ENCODE measurements around the gene KRTAP10-6.
"Not testable (repeated sequence)": the region's sequence is repeated elsewhere in the genome, so short reads cannot be mapped to it uniquely, and the experiment has no call there.

The KRTAP10-6 gene

DNA sequence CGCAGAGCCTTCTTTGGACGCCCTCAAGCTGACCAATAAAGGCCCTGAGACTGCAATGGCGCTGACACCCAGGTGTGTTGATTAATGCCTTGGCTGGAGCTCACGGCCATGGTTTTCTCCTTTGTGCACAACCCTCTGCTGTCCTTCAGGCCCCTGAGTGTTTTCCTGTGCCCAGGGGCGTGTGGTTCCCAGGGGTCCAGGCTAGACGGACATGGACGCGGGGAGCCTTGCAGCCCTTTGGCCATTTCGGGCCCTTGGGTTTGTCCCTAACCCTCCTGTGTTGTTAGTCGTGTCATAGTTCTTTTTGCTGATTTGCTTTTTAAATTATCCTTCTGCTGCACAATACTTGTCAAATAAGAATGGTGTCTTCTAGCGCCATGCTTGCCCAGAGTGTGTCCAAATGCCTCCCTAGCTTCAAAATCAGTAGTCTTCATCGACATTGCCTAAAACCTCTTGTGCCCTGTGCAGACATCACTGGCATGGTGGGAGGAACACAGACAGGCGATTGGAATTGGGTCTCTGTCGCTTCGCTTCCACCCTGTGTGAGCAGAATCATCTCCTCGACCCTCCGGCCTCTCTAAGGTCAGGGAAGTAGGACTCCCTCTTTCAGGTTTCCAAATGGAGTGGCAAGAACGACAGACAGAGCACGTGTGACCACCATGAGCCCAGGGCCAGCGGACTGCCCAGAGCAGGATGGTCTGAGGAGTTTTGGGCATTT, 16.8 kb downstream of the KRTAP10-6 start:
- Histone ChIP-seq H3K36me3 (ENCODE audit: insufficient read depth, low read length) (no peaks in the 10 kb centered on the region), H3K27me3 (ENCODE audit: insufficient read depth, low read length) (peaks cover 6% of the 10 kb centered on the region), H3K4me3 (ENCODE audit: low read length) (no peak overlapping the region), H3K4me1 (ENCODE audit: insufficient read depth, low read length) (no peaks in the 10 kb centered on the region), H3K9me3 (ENCODE audit: low read length) (peaks cover 7% of the 10 kb centered on the region), H2AFZ (ENCODE audit: low read depth, low read length) (no peak overlapping the region)

- H3K27me3 ChIP-seq (ENCODE audit: insufficient read depth, low read length) = peaks cover 6% of the 10 kb centered on the region
- H2AFZ ChIP-seq (ENCODE audit: low read depth, low read length) = no peak overlapping the region
- H3K36me3 ChIP-seq (ENCODE audit: insufficient read depth, low read length) = no peaks in the 10 kb centered on the region
- no peak overlapping the region for H3K4me3 ChIP-seq (ENCODE audit: low read length)
- no peaks in the 10 kb centered on the region for H3K4me1 ChIP-seq (ENCODE audit: insufficient read depth, low read length)
- H3K9me3 ChIP-seq (ENCODE audit: low read length) = peaks cover 7% of the 10 kb centered on the region
Observed at GRCh38 chr21:44574457-44575306, 17.6 kb downstream of the KRTAP10-6 start.

GRCh38 chr21:44573630-44574456, 18.5 kb downstream of the KRTAP10-6 start, which contains the start of gene KRTAP10-4:
KRTAP10-4 (plus strand) TSS chr21:44573729; CDS start chr21:44573759, 30 bp downstream.
- not testable (repeated sequence) for H3K27me3 ChIP-seq (ENCODE audit: insufficient read depth, low read length); H3K4me1 ChIP-seq (ENCODE audit: insufficient read depth, low read length); H3K4me3 ChIP-seq (ENCODE audit: low read length); H3K36me3 ChIP-seq (ENCODE audit: insufficient read depth, low read length); H3K9me3 ChIP-seq (ENCODE audit: low read length); H2AFZ ChIP-seq (ENCODE audit: low read depth, low read length)

DNA sequence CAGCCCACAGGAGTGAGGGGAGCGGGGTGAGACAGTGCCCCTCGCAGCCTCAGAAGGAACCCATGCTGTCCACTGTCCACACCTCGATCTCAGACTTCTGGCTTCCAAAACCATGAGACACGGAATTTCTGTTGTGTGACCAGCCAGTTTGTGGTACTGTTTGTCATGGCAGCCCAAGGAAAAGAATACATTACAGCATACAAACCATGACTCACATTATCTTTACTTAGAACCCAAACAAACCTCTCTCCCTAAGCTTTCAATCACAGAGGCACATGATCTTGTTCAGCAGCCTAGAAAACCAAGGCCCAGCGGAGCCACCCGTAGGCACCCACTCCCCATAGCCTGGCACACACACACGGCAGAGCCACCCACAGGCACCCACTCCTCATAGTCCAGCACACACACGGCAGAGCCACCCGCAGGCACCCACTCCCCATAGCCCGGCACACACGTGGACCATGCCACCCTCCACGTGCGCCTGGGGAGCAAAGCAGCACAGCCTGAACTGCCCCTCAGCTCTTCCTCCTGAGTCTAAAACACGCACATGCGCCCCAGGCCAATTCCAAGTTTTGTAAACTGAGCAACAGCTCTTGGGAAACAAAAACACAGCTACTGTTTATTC, 19.2 kb downstream of the KRTAP10-6 start:
- no peak overlapping the region for H2AFZ ChIP-seq (ENCODE audit: low read depth, low read length)
- no peaks in the 10 kb centered on the region for H3K4me1 ChIP-seq (ENCODE audit: insufficient read depth, low read length)
- peaks cover 7% of the 10 kb centered on the region for H3K9me3 ChIP-seq (ENCODE audit: low read length)
- H3K36me3 ChIP-seq (ENCODE audit: insufficient read depth, low read length) = no peaks in the 10 kb centered on the region
- H3K27me3 ChIP-seq (ENCODE audit: insufficient read depth, low read length) = peaks cover 8% of the 10 kb centered on the region
- no peak overlapping the region for H3K4me3 ChIP-seq (ENCODE audit: low read length)

DNA sequence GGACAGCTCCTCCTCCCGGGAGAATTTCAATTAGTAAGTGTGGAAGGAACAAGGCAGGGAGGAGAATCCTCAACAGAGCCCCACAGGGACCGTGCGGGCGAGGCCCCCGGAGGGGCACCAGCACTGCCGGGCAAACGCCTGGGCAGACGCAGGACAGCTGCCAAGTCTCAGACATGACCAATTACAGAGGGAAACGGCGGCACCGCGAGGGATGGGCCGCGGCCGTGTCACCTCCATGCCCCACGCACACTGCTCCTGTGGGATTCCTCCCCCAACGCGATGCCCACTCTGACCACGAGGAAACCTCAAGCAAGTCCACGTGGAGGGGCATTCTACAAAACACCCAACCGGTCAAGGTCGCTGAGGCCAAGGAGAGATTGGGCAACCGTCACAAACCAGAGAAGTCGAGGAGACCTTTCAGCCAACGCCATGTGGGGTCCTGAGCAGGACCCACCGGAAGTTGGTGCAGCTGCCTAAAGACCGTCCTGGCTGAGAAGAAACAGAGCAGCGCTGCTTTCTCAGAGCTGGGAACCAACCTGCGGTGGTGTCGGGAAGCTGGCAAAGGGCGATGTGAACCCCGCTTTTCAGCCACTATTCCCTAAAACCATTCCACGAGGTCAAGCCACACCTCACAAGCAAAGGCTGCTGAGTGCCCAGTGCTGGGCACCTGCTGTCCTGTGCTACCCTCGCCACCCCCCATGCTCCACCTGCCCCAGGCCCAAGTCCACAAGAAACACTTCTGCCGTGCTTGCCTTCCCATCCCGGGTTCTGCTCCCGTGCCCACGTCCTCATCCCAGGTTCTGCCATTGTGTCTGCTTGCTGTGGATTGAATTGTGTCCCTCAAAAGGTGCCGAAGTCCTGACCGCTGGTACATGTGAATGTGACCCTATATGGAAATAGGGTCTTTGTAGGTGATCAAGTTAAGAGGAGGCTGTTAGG, 20.2 kb downstream of the KRTAP10-6 start:
- Histone ChIP-seq H3K4me3 (ENCODE audit: low read length) (no peak overlapping the region), H3K36me3 (ENCODE audit: insufficient read depth, low read length) (no peaks in the 10 kb centered on the region)

GRCh38 chr21:44571296-44571695, 21.0 kb downstream of the KRTAP10-6 start:
- H3K4me3 ChIP-seq (ENCODE audit: low read length) = no peak overlapping the region
- H3K36me3 ChIP-seq (ENCODE audit: insufficient read depth, low read length) = no peaks in the 10 kb centered on the region
- H2AFZ ChIP-seq (ENCODE audit: low read depth, low read length) = no peak overlapping the region
- H3K4me1 ChIP-seq (ENCODE audit: insufficient read depth, low read length) = no peaks in the 10 kb centered on the region
- peaks cover 8% of the 10 kb centered on the region for H3K27me3 ChIP-seq (ENCODE audit: insufficient read depth, low read length)
- H3K9me3 ChIP-seq (ENCODE audit: low read length) = peaks cover 7% of the 10 kb centered on the region

More for the DNA sequence above, 20.2 kb downstream of the KRTAP10-6 start:
- no peak overlapping the region for H2AFZ ChIP-seq (ENCODE audit: low read depth, low read length)
- H3K27me3 ChIP-seq (ENCODE audit: insufficient read depth, low read length) = peaks cover 8% of the 10 kb centered on the region
- H3K9me3 ChIP-seq (ENCODE audit: low read length) = peaks cover 7% of the 10 kb centered on the region
- no peaks in the 10 kb centered on the region for H3K4me1 ChIP-seq (ENCODE audit: insufficient read depth, low read length)

DNA sequence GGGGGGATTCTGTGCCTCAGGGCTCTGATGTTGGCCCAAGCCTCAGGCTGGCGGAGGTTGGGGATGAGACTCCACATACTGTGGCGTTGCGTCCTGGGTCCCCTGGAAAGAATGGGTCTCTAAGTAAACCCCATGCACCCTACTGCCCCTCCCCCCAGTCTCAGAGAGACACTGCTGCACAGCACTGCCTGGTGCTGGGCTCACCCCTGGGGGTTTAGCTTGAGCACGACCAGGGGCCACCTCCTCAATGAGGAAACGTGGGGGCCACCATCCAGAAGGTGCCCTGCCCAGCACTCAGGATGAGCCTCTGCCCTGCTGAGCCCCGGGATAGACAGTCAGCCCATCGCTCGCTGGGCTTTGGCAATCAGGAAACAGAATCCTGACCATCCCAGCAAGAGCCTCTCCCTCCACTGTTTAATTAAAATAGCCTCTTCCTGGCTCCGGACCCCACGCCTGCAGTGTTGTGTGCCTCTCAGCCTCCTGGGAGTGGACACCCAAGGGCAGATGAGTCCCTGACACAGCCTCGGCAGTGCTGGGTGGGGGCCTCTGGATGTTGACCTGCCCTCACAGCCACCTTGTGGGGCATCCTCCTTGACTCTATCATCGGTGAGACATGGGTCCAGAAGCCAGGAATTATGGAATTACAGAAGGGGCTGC, 22.3 kb downstream of the KRTAP10-6 start:
- H3K9me3 ChIP-seq (ENCODE audit: low read length) = peaks cover 7% of the 10 kb centered on the region
- H3K4me3 ChIP-seq (ENCODE audit: low read length) = no peak overlapping the region
- H3K27me3 ChIP-seq (ENCODE audit: insufficient read depth, low read length) = peaks cover 8% of the 10 kb centered on the region
- no peaks in the 10 kb centered on the region for H3K36me3 ChIP-seq (ENCODE audit: insufficient read depth, low read length)
- H3K4me1 ChIP-seq (ENCODE audit: insufficient read depth, low read length) = no peaks in the 10 kb centered on the region
- no peak overlapping the region for H2AFZ ChIP-seq (ENCODE audit: low read depth, low read length)

- Histone ChIP-seq H3K9me3 (ENCODE audit: low read length) (peaks cover 7% of the 10 kb centered on the region), H2AFZ (ENCODE audit: low read depth, low read length) (no peak overlapping the region), H3K36me3 (ENCODE audit: insufficient read depth, low read length) (no peaks in the 10 kb centered on the region), H3K4me1 (ENCODE audit: insufficient read depth, low read length) (no peaks in the 10 kb centered on the region), H3K27me3 (ENCODE audit: insufficient read depth, low read length) (peaks cover 8% of the 10 kb centered on the region), H3K4me3 (ENCODE audit: low read length) (no peak overlapping the region)
Observed at GRCh38 chr21:44568667-44569556, 23.4 kb downstream of the KRTAP10-6 start.

DNA sequence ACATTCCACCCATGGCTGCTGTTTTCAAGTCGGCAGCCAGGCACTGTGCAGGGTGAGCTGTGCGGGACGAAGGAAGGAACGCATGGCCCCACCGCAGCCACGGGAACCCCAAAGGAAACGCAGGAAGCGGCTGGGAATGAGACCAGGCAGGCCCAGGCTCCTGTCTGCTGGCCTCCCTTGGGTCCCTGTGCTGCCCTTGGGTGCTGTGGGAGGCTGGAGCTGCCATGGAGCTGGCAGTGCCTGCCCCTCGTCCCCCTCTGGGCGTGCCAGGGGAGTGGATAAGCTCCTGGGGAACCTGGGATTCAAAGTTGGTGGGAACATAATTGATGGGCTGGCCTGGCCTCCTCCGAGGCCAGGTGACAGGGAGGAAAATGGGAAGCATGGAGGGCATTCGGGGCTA, 24.0 kb downstream of the KRTAP10-6 start:
- H3K4me3 ChIP-seq (ENCODE audit: low read length) = no peak overlapping the region
- no peaks in the 10 kb centered on the region for H3K4me1 ChIP-seq (ENCODE audit: insufficient read depth, low read length)
- H3K36me3 ChIP-seq (ENCODE audit: insufficient read depth, low read length) = no peaks in the 10 kb centered on the region
- peaks cover 7% of the 10 kb centered on the region for H3K9me3 ChIP-seq (ENCODE audit: low read length)
- H2AFZ ChIP-seq (ENCODE audit: low read depth, low read length) = no peak overlapping the region
- peaks cover 8% of the 10 kb centered on the region for H3K27me3 ChIP-seq (ENCODE audit: insufficient read depth, low read length)

- Histone ChIP-seq H3K36me3 (ENCODE audit: insufficient read depth, low read length) (no peaks in the 10 kb centered on the region), H3K4me3 (ENCODE audit: low read length) (no peak overlapping the region), H3K27me3 (ENCODE audit: insufficient read depth, low read length) (peaks cover 6% of the 10 kb centered on the region), H2AFZ (ENCODE audit: low read depth, low read length) (no peak overlapping the region), H3K9me3 (ENCODE audit: low read length) (peaks cover 7% of the 10 kb centered on the region), H3K4me1 (ENCODE audit: insufficient read depth, low read length) (no peaks in the 10 kb centered on the region)
Observed at GRCh38 chr21:44567481-44568171, 24.7 kb downstream of the KRTAP10-6 start.
